GM08714 (cell line): Measurements from ENCODE around the gene ACTL6A.
"Not testable (repeated sequence)": the region's sequence is repeated elsewhere in the genome, so short reads cannot be mapped to it uniquely, and the experiment has no call there.

Experiments used
- H3K4me3 ChIP-seq: fragments of 200-500 bp; sonication (Bioruptor generic); 2 replicates; pipeline ENCODE4 v1.5.1; 2014; ENCODE audit warnings: mild to moderate bottlenecking, low read length, inconsistent platforms
- ZNF274 ChIP-seq: IDR thresholded peaks from 2 replicates; pipeline ENCODE4 v1.6.1; 2012; ENCODE audit warnings: mild to moderate bottlenecking, low read depth, low read length

Gene ACTL6A

DNA sequence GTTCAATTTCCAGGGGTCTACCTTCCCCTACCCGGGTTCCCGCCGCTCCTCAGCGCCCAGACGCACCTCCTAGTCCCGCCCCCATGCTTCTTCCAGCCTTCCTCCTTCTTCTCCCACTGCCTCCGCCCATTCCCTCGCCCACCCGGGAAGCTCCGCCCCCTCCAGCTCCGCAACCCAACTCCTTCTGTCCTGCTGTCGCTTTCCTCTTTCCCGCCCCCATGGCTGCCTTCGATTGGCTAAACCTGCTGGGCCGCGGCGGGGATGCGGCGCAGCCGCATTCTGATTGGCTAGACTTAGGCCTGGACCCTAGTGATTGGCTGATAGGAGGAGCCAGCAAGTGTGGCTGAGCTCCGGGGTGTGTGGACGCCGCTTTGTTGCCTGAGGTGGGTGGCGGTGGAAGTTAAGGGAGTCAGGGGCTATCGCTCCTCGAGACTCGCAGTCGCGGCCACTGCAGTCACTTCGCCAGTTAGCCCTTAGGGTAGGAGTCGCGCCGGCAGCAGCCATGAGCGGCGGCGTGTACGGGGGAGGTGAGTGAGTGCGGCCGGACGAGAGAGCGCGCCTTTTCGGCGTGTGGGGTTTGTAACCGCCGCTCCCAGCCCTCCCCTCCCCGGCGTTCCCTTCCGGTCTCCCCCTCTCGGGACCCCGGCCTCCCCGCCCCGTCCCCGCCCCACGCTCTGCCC lies at the start of gene ACTL6A:
Gene ACTL6A, plus strand, starts transcription at position 336 of the 680 bp plus-strand sequence. Its CDS starts 167 bp downstream, at position 503.
- H3K4me3 ChIP-seq, result peak within 1 kb of the TSS; percentile 75

GRCh38 chr3:179513862-179514261 lies 48.9 kb upstream of the ACTL6A start:
- no peak overlapping the region for H3K4me3 ChIP-seq
- no peak for TF ChIP-seq ZNF274

More for the DNA sequence above, at the start of gene ACTL6A:
- no peak for TF ChIP-seq ZNF274

- H3K4me3 ChIP-seq, result not testable (repeated sequence)
Measured at GRCh38 chr3:179516461-179517251, 46.1 kb upstream of the ACTL6A start.

GRCh38 chr3:179526482-179526881 lies 36.2 kb upstream of the ACTL6A start:
- TF ChIP-seq ZNF274, result no peak
- no peak overlapping the region for H3K4me3 ChIP-seq

DNA sequence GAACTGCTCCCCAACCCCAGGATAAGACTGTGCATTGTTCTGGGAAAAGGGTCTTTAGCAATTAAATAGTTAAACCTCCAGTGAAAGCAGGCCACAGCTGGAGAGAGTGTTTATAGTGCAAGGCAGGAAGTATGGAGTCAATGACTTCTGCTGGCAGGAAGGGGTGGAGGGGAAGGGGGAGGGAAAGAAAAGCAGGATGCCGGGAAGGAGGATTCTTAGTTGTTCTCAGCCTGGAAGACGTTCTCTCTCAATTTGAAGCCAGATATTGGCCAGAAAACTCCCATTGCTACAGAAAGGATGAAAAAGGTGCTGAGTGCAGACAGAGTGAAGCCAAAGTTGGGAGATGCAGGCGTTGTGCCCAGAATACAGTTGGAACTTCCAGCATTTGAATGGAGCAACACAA lies 35.7 kb upstream of the ACTL6A start:
- TF ChIP-seq ZNF274, result no peak
- H3K4me3 ChIP-seq, result no peak overlapping the region

GRCh38 chr3:179528772-179529171 lies 34.0 kb upstream of the ACTL6A start:
- TF ChIP-seq ZNF274, result no peak

DNA sequence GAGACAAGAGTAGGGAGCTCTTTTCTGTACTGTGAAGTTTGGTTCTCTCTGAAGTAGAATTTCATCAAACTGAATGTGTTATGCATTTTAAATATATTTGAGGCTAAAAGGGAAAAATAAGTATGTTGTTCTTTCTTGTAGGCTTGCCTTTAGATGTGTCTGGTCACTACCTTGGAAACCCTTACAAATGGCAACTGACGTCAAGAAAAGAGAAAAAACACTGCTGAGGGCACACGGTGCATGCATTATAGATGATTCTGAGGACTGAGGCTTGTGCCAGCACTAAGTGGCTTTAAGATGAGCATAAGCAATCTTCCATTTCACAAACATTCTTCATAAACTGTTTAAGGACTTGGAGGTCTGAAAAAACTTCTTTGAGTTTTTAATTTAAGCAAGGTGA lies 31.1 kb upstream of the ACTL6A start:
- no peak for TF ChIP-seq ZNF274
- no peak overlapping the region for H3K4me3 ChIP-seq

More at GRCh38 chr3:179528772-179529171, 34.0 kb upstream of the ACTL6A start:
- H3K4me3 ChIP-seq, result no peak overlapping the region

- H3K4me3 ChIP-seq, result no peak overlapping the region
- no peak for TF ChIP-seq ZNF274
Measured at GRCh38 chr3:179533274-179533673, 29.5 kb upstream of the ACTL6A start.

- no peak overlapping the region for H3K4me3 ChIP-seq
- no peak for TF ChIP-seq ZNF274
Measured at GRCh38 chr3:179536256-179536655, 26.5 kb upstream of the ACTL6A start.

DNA sequence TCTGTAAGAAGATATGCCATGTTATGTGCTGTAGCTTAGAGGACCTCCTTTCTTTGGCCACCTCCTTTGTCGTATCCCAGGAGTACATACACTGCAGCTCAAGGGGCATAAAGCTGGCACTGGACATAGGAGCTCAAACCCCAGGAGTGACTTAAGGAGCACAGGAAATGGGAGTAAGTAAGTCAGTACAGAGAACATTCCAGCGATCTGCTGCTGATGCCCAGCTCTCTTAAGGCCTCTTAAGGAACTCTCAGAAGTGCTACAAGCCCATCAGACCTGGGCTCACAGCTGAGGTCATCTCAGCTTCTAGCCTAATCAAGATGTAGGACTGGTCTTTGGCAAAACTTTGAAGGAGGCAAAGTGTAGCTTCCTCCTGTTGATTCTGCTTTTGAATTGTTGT lies 21.6 kb upstream of the ACTL6A start:
- no peak overlapping the region for H3K4me3 ChIP-seq
- no peak for TF ChIP-seq ZNF274

GRCh38 chr3:179541596-179541995 lies 21.1 kb upstream of the ACTL6A start:
- H3K4me3 ChIP-seq, result no peak overlapping the region
- no peak for TF ChIP-seq ZNF274

- no peak for TF ChIP-seq ZNF274
- H3K4me3 ChIP-seq, result no peak overlapping the region
Measured at GRCh38 chr3:179542375-179542774, 20.4 kb upstream of the ACTL6A start.

GRCh38 chr3:179544981-179545645 lies 17.6 kb upstream of the ACTL6A start:
- no peak for TF ChIP-seq ZNF274
- H3K4me3 ChIP-seq, result no peak overlapping the region

GRCh38 chr3:179546814-179547241 lies 15.9 kb upstream of the ACTL6A start:
- no peak overlapping the region for H3K4me3 ChIP-seq
- no peak for TF ChIP-seq ZNF274
